T-helper 1 cell treated with Interleukin-12 subunit alpha and Interleukin-12 subunit beta and Interleukin-4 antibody, amounts not matched to agents 30 μg/mL and 1 μg/mL, for 36 hours (primary cell): Measurements from ENCODE around the gene ZC3H7B.

Source experiments
- H3K27ac Mint-ChIP-seq: one replicate; pipeline ENCODE4 v1.8.0; 2021; ENCODE audit warnings: mild to moderate bottlenecking, mixed read lengths
- H3K27me3 Mint-ChIP-seq: one replicate; pipeline ENCODE4 v1.8.0; 2021; ENCODE audit warnings: low read depth, mixed read lengths
- H3K36me3 Mint-ChIP-seq: one replicate; pipeline ENCODE4 v1.8.0; 2021; ENCODE audit warnings: low read depth, mixed read lengths
- H3K4me1 Mint-ChIP-seq: one replicate; pipeline ENCODE4 v1.8.0; 2021; ENCODE audit warnings: low read depth, mixed read lengths
- H3K4me3 Mint-ChIP-seq: one replicate; pipeline ENCODE4 v1.8.0; 2021; ENCODE audit warnings: mild to moderate bottlenecking, moderate library complexity, mixed read lengths
- H3K9me3 Mint-ChIP-seq: one replicate; pipeline ENCODE4 v1.8.0; 2021; ENCODE audit warnings: mixed read lengths

Gene ZC3H7B

GRCh38 chr22:41347066-41347859 lies 45.9 kb downstream of the ZC3H7B start:
- H3K4me3 Mint-ChIP-seq = no peak overlapping the region
- H3K27ac Mint-ChIP-seq = no peak overlapping the region
- H3K27me3 Mint-ChIP-seq = no peaks in the 10 kb centered on the region
- H3K4me1 Mint-ChIP-seq = peaks cover 1% of the 10 kb centered on the region
- no peaks in the 10 kb centered on the region for H3K9me3 Mint-ChIP-seq
- H3K36me3 Mint-ChIP-seq = peaks cover 26% of the 10 kb centered on the region

DNA sequence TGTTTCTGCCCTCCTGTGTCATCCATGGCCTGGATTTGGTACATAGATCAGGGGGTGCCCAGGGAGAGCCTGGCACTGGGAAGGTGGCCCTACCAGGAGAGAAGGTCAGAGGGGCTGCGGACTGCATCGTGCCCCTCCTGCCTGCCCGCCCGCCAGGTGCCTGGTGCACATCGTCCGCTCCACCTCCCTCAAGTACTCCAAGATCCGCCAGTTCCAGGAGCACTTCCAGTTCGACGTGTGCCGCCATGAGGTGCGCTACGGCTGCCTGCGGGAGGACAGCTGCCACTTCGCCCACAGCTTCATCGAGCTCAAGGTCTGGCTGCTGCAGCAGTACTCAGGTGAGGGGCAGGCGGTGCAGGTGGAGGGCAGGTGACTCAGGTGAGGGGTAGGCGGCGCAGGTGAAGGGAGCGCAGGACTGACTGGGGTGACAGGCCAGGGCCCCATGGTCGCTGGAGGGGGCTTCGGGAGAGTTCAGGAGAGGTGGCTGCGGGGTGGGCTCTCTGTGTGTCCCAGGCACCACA lies 47.7 kb downstream of the ZC3H7B start:
- Mint-ChIP-seq H3K36me3 (peaks cover 24% of the 10 kb centered on the region), H3K27me3 (no peaks in the 10 kb centered on the region), H3K9me3 (no peaks in the 10 kb centered on the region), H3K4me3 (no peak overlapping the region), H3K27ac (no peak overlapping the region), H3K4me1 (no peaks in the 10 kb centered on the region)

DNA sequence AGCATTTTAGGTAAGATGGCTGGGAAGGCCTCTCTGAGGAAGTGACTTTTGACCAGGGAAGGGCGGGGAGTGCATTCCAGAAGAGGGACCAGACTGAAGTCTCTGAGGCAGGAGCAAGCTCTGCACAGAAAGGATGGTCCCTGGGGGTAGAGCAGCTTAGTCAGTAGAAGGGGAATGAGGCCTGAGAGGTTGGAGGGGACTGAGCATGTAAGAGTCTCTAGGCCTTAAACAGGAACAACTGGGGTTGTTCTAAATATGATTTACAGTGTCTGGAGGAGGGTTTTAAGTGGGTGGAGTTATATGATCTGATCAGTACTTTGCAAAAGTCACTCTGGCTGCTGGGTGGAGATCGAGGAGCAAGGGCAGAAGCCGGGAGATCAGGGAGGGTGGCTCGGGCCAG lies 48.8 kb downstream of the ZC3H7B start:
- Mint-ChIP-seq H3K4me3 (no peak overlapping the region), H3K4me1 (no peaks in the 10 kb centered on the region), H3K27me3 (no peaks in the 10 kb centered on the region), H3K36me3 (peaks cover 22% of the 10 kb centered on the region), H3K9me3 (no peaks in the 10 kb centered on the region), H3K27ac (no peak overlapping the region)

GRCh38 chr22:41351011-41351410 lies 49.7 kb downstream of the ZC3H7B start:
- Mint-ChIP-seq H3K9me3 (no peaks in the 10 kb centered on the region), H3K4me3 (no peak overlapping the region), H3K4me1 (no peaks in the 10 kb centered on the region), H3K27me3 (no peaks in the 10 kb centered on the region), H3K36me3 (peaks cover 22% of the 10 kb centered on the region), H3K27ac (no peak overlapping the region)

DNA sequence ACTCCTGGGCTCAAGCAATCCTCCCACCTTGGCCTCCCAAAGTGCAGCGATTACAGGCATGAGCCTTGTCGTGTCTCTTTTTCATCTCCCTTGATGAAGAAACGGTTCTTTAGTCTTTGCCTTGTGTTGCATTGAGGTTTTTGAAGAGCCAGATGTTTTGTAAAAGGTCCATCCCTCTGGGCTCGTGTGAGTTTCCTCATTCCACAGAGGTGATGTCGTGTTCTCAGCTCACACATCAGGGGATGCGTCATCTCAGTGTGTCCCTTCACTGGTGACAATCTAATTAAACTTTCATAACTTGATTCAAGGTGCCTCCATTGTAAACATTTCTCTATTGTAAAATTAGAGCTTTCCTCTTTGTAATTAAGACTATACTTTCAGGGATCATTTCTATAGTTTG lies 50.7 kb downstream of the ZC3H7B start:
- H3K27me3 Mint-ChIP-seq = no peaks in the 10 kb centered on the region
- H3K9me3 Mint-ChIP-seq = no peaks in the 10 kb centered on the region
- no peaks in the 10 kb centered on the region for H3K4me1 Mint-ChIP-seq
- no peak overlapping the region for H3K4me3 Mint-ChIP-seq
- H3K27ac Mint-ChIP-seq = no peak overlapping the region
- peaks cover 25% of the 10 kb centered on the region for H3K36me3 Mint-ChIP-seq

DNA sequence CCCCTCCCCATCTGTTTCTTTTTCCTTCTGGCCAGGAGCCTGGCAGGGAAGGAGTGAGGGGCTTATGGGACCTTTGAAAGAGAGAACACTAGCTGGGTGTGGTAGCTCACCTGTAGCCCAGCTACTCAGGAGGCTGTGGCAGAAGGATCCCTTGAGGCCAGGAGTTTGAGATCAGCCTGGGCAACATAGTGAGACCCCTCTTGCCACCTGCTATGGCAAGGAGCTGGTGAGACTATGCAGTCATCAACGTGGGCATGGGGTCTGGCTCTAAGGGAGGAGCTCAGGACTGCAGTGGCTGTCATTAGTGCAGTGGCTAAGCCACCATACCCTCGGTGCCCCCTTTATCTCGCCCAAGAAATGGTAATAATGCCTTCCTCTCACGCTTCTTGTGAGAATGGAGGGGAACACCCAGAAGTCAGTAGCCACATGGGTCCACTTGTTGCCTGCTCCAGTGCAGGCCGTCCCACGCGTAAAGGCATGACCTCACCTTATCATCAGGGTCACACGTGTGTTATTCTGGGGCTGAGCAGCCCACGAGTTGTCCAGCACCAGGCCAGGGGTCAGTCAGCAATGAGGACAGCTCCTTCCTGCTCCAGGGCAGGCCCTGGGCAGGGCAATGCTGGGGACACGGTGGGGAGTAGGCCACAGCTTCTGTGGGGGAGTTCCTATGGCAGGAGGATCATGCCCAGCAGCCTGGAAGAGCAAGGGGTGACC lies 52.7 kb downstream of the ZC3H7B start:
- H3K27me3 Mint-ChIP-seq = no peaks in the 10 kb centered on the region
- H3K27ac Mint-ChIP-seq = peak overlapping the region; percentile 5
- H3K36me3 Mint-ChIP-seq = peaks cover 22% of the 10 kb centered on the region
- no peaks in the 10 kb centered on the region for H3K9me3 Mint-ChIP-seq
- no peak overlapping the region for H3K4me3 Mint-ChIP-seq
- H3K4me1 Mint-ChIP-seq = no peaks in the 10 kb centered on the region

DNA sequence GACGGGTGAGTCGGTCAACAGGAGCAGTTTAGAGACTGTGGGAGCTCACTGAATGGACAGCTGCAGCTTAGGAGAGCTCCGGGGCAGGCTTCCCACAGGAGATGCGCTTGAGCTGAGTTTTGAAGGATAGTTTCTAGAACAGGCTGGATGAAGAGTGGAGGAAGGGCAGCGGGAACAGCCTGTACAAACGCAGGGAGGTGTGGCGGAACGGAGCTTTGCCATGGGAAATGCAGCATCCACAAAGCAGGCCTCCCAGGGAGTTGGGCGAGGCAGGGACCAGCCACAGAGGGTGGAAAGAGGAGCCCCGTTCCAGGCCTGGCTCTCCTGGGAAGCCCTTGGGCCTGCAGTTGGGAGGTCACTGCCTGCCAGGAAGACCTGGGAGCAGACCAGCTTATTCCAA lies 53.7 kb downstream of the ZC3H7B start:
- H3K36me3 Mint-ChIP-seq = peaks cover 18% of the 10 kb centered on the region
- H3K27me3 Mint-ChIP-seq = no peaks in the 10 kb centered on the region
- no peak overlapping the region for H3K4me3 Mint-ChIP-seq
- no peak overlapping the region for H3K27ac Mint-ChIP-seq
- H3K9me3 Mint-ChIP-seq = no peaks in the 10 kb centered on the region
- H3K4me1 Mint-ChIP-seq = no peaks in the 10 kb centered on the region

GRCh38 chr22:41355895-41356294 lies 54.6 kb downstream of the ZC3H7B start:
- Mint-ChIP-seq H3K4me3 (no peak overlapping the region), H3K36me3 (peaks cover 11% of the 10 kb centered on the region), H3K27ac (no peak overlapping the region), H3K4me1 (no peaks in the 10 kb centered on the region), H3K9me3 (no peaks in the 10 kb centered on the region), H3K27me3 (no peaks in the 10 kb centered on the region)

GRCh38 chr22:41356430-41357028 lies 55.2 kb downstream of the ZC3H7B start:
- no peak overlapping the region for H3K4me3 Mint-ChIP-seq
- H3K27me3 Mint-ChIP-seq = no peaks in the 10 kb centered on the region
- H3K27ac Mint-ChIP-seq = no peak overlapping the region
- no peaks in the 10 kb centered on the region for H3K9me3 Mint-ChIP-seq
- no peaks in the 10 kb centered on the region for H3K4me1 Mint-ChIP-seq
- H3K36me3 Mint-ChIP-seq = peaks cover 11% of the 10 kb centered on the region

GRCh38 chr22:41357191-41357590 lies 55.9 kb downstream of the ZC3H7B start:
- no peak overlapping the region for H3K27ac Mint-ChIP-seq
- H3K27me3 Mint-ChIP-seq = no peaks in the 10 kb centered on the region
- H3K9me3 Mint-ChIP-seq = no peaks in the 10 kb centered on the region
- peaks cover 8% of the 10 kb centered on the region for H3K36me3 Mint-ChIP-seq
- no peaks in the 10 kb centered on the region for H3K4me1 Mint-ChIP-seq
- no peak overlapping the region for H3K4me3 Mint-ChIP-seq

- no peaks in the 10 kb centered on the region for H3K9me3 Mint-ChIP-seq
- peaks cover 7% of the 10 kb centered on the region for H3K36me3 Mint-ChIP-seq
- no peak overlapping the region for H3K27ac Mint-ChIP-seq
- H3K27me3 Mint-ChIP-seq = no peaks in the 10 kb centered on the region
- no peak overlapping the region for H3K4me3 Mint-ChIP-seq
- no peaks in the 10 kb centered on the region for H3K4me1 Mint-ChIP-seq
Observed at GRCh38 chr22:41358927-41359326, 57.6 kb downstream of the ZC3H7B start.

- Mint-ChIP-seq H3K36me3 (peaks cover 5% of the 10 kb centered on the region), H3K9me3 (no peaks in the 10 kb centered on the region), H3K27me3 (no peaks in the 10 kb centered on the region), H3K4me1 (no peaks in the 10 kb centered on the region), H3K27ac (no peak overlapping the region), H3K4me3 (no peak overlapping the region)
Observed at GRCh38 chr22:41359376-41359775, 58.1 kb downstream of the ZC3H7B start.

- Mint-ChIP-seq H3K27ac (no peak overlapping the region), H3K9me3 (no peaks in the 10 kb centered on the region), H3K4me1 (no peaks in the 10 kb centered on the region), H3K36me3 (peaks cover 3% of the 10 kb centered on the region), H3K4me3 (no peak overlapping the region), H3K27me3 (no peaks in the 10 kb centered on the region)
Observed at GRCh38 chr22:41360126-41360525, 58.8 kb downstream of the ZC3H7B start.

DNA sequence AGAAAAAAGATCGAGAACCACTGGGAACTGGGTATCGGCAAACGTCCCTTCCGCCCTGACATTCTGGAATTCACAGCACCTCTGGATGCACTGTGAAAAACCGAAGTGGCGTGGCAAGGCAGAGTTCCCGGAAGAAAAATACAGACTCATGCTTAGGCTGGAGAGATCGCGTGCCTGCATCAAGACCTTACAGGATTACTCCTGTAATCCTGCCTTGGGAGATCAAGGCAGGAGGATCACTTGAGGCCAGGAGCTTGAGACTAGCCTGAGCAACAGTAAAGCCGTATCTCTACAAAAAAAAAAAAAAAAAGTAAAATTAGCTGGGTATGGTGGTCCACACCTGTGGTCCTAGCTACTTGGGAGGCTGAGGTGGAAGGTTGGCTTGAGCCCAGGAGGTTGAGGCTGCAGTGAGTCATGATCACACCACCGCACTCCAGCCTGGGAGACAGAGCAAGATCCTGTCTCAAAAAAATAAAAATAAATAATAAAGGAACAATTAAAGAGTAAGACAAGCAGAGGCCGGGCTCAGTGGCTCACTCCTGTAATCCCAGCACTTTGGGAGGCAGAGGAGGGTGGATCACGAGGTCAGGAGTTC lies 60.5 kb downstream of the ZC3H7B start:
- Mint-ChIP-seq H3K4me3 (no peak overlapping the region), H3K4me1 (no peaks in the 10 kb centered on the region), H3K9me3 (no peaks in the 10 kb centered on the region), H3K36me3 (peaks cover 3% of the 10 kb centered on the region), H3K27me3 (no peaks in the 10 kb centered on the region), H3K27ac (no peak overlapping the region)
